GM23338 (cell line): ENCODE data around the gene FAM234A. TPM values are rescaled to one million over a fixed set of nuclear protein-coding genes. Genes with fewer than 3 reads are reported as not detected.

ENCODE experiments used
- ATAC-seq: fragments of 200-7000 bp; cut with Tn5 transposase; 3 replicates; pipeline ENCODE4 v1.9.1; 2020
- DNase-seq: peaks from one replicate; pipeline ENCODE4 v3.0.0-alpha.2; 2015; ENCODE audit warnings: low spot score
- H2AFZ ChIP-seq: fragments of 200-600 bp; sonication (generic); 2 replicates; pipeline ENCODE4 v1.8.0; 2016; ENCODE audit warnings: antibody characterized with exemption, mild to moderate bottlenecking, moderate library complexity
- H3F3A ChIP-seq: fragments of 200-600 bp; sonication (generic); replicated peaks from 2 replicates; pipeline ENCODE4 v1.8.0; 2017; ENCODE audit warnings: antibody characterized with exemption, mixed run types, low read depth
- H3K27ac ChIP-seq: fragments of 200-600 bp; sonication (generic); 2 replicates; pipeline ENCODE4 v1.6.1; 2016; ENCODE audit warnings: low read depth
- H3K27me3 ChIP-seq: fragments of 200-600 bp; sonication (generic); 2 replicates; pipeline ENCODE4 v1.8.0; 2016; ENCODE audit warnings: mild to moderate bottlenecking, mixed run types, moderate library complexity; ENCODE audit not compliant: insufficient read depth
- H3K36me3 ChIP-seq: fragments of 200-600 bp; sonication (generic); 2 replicates; pipeline ENCODE4 v1.8.0; 2016; ENCODE audit warnings: mild to moderate bottlenecking; ENCODE audit not compliant: insufficient read depth
- H3K4me1 ChIP-seq: fragments of 200-600 bp; sonication (generic); 2 replicates; pipeline ENCODE4 v1.8.0; 2016; ENCODE audit warnings: mild to moderate bottlenecking, moderate library complexity; ENCODE audit not compliant: insufficient read depth
- H3K4me2 ChIP-seq: fragments of 200-600 bp; sonication (generic); 2 replicates; pipeline ENCODE4 v1.7.1; 2017; ENCODE audit warnings: mixed run types
- H3K4me3 ChIP-seq: fragments of 200-600 bp; sonication (generic); 2 replicates; pipeline ENCODE4 v1.6.1; 2016; ENCODE audit warnings: mixed run types
- H3K79me2 ChIP-seq: fragments of 200-600 bp; sonication (generic); replicated peaks from 2 replicates; pipeline ENCODE4 v1.8.0; 2017; ENCODE audit warnings: mild to moderate bottlenecking; ENCODE audit not compliant: insufficient read depth
- H3K9me2 ChIP-seq: fragments of 200-600 bp; sonication (generic); 2 replicates; pipeline ENCODE4 v1.8.0; 2017; ENCODE audit not compliant: insufficient read depth
- H4K20me1 ChIP-seq: fragments of 200-600 bp; sonication (generic); replicated peaks from 2 replicates; pipeline ENCODE4 v1.8.0; 2017; ENCODE audit warnings: mild to moderate bottlenecking; ENCODE audit not compliant: insufficient read depth
- H3K27ac Mint-ChIP-seq: 2 replicates; pipeline ENCODE4 v1.8.0; 2020; ENCODE audit warnings: inconsistent platforms, mild to moderate bottlenecking, moderate library complexity, mixed read lengths
- H3K27me3 Mint-ChIP-seq: 3 replicates; pipeline ENCODE4 v1.8.0; 2022; ENCODE audit warnings: low read depth, mild to moderate bottlenecking, moderate library complexity, mixed read lengths, inconsistent platforms; ENCODE audit not compliant: insufficient read depth, poor library complexity
- H3K36me3 Mint-ChIP-seq: 3 replicates; pipeline ENCODE4 v1.8.0; 2021; ENCODE audit warnings: low read depth, mild to moderate bottlenecking, inconsistent platforms, moderate library complexity, mixed read lengths
- H3K4me1 Mint-ChIP-seq: 3 replicates; pipeline ENCODE4 v1.8.0; 2020; ENCODE audit warnings: mild to moderate bottlenecking, inconsistent platforms, mixed read lengths
- H3K4me3 Mint-ChIP-seq: 3 replicates; pipeline ENCODE4 v1.8.0; 2021; ENCODE audit warnings: moderate library complexity, mild to moderate bottlenecking, inconsistent platforms, mixed read lengths
- H3K9me3 Mint-ChIP-seq: 3 replicates; pipeline ENCODE4 v1.8.0; 2020; ENCODE audit warnings: moderate library complexity, mild to moderate bottlenecking, inconsistent platforms, mixed read lengths
- CREB1 ChIP-seq: fragments of 250-450 bp; sonication (Bioruptor Pico); IDR thresholded peaks from 2 replicates; pipeline ENCODE4 v1.5.0; 2020; ENCODE audit warnings: low read depth, mild to moderate bottlenecking, moderate library complexity
- EZH2 ChIP-seq: fragments of 200-600 bp; sonication (generic); IDR thresholded peaks from one replicate; pipeline ENCODE4 v1.8.0; 2017; ENCODE audit warnings: antibody characterized with exemption, mild to moderate bottlenecking, low read depth; ENCODE audit not compliant: unreplicated experiment
- EZH2phosphoT487 ChIP-seq: fragments of 200-600 bp; sonication (generic); IDR thresholded peaks from one replicate; pipeline ENCODE4 v1.8.1; 2018; ENCODE audit warnings: antibody characterized with exemption; ENCODE audit not compliant: unreplicated experiment
- JUNB ChIP-seq: IDR thresholded peaks from one replicate; pipeline ENCODE4 v1.6.1; 2016; ENCODE audit warnings: antibody characterized with exemption; ENCODE audit not compliant: unreplicated experiment
- NANOG ChIP-seq: IDR thresholded peaks from 2 replicates; pipeline ENCODE4 v1.6.1; 2016; ENCODE audit warnings: antibody characterized with exemption, borderline replicate concordance
- POLR2AphosphoS5 ChIP-seq: IDR thresholded peaks from 2 replicates; pipeline ENCODE4 v1.6.1; 2016; ENCODE audit warnings: antibody characterized with exemption, low read depth
- REST ChIP-seq: IDR thresholded peaks from one replicate; pipeline ENCODE4 v1.6.1; 2018; ENCODE audit warnings: antibody characterized with exemption; ENCODE audit not compliant: unreplicated experiment
- STAT1 ChIP-seq: IDR thresholded peaks from one replicate; pipeline ENCODE4 v1.6.1; 2016; ENCODE audit warnings: antibody characterized with exemption; ENCODE audit not compliant: unreplicated experiment
- ZNF114 ChIP-seq: fragments of 250-450 bp; sonication (Bioruptor Pico); IDR thresholded peaks from 2 replicates; pipeline ENCODE4 v1.5.0; 2020; ENCODE audit warnings: mild to moderate bottlenecking, moderate library complexity
- ZNF331 ChIP-seq: fragments of 250-450 bp; sonication (Bioruptor Pico); IDR thresholded peaks from 2 replicates; pipeline ENCODE4 v1.5.0; 2020; ENCODE audit warnings: low read depth, mild to moderate bottlenecking, moderate library complexity
- ZNF462 ChIP-seq: fragments of 250-450 bp; sonication (Bioruptor Pico); IDR thresholded peaks from 2 replicates; pipeline ENCODE4 v1.5.0; 2020; ENCODE audit warnings: mild to moderate bottlenecking, moderate library complexity
- polyA plus RNA-seq: library from polyadenylated mRNA; unstranded; fragments of >200 nt; fragmentation: Nextera tagmentation; extraction: Ambion mirVana; gene quantifications from 2 replicates; pipeline ENCODE4 v1.2.1, GENCODE V29; 2016
- total RNA-seq: library from RNA; depleted of rRNA; stranded (reverse); fragments of >200 nt; shearing (Covaris generic); gene quantifications from 2 replicates; pipeline ENCODE4 v1.2.3, GENCODE V29; 2014

Gene FAM234A
- total and polyA plus RNA-seq, 2 experiments from 2014 or later: 41.9 to 128 TPM

- Mint-ChIP-seq H3K4me3 (no peak overlapping the region), H3K9me3 (no peaks in the 10 kb centered on the region), H3K36me3 (no peaks in the 10 kb centered on the region), H3K27ac (no peak overlapping the region), H3K4me1 (no peaks in the 10 kb centered on the region), H3K27me3 (peaks cover 11% of the 10 kb centered on the region)
- no peak overlapping the region for H3K4me2 ChIP-seq
- no peaks in the 10 kb centered on the region for H3K27me3 ChIP-seq
- peaks cover 44% of the 10 kb centered on the region for H3K79me2 ChIP-seq
- TF ChIP-seq POLR2AphosphoS5 (no peak), EZH2phosphoT487 (no peak), ZNF114 (CRISPR knock-in tag) (no peak), EZH2 (no peak), JUNB (no peak), ZNF331 (CRISPR knock-in tag) (no peak), CREB1 (CRISPR knock-in tag) (no peak), STAT1 (no peak), REST (no peak), NANOG (no peak), ZNF462 (CRISPR knock-in tag) (no peak)
- peaks cover 6% of the 10 kb centered on the region for H4K20me1 ChIP-seq
- H3F3A ChIP-seq: 0 out of 2 replicates have a peak, but pooled peaks cover 8% of the 10 kb centered on the region
- no peaks in the 10 kb centered on the region for H3K4me1 ChIP-seq
- H3K27ac ChIP-seq: peak overlapping the region; percentile 76; the same call in 1 of the 2 replicates
- H3K4me3 ChIP-seq: no peak overlapping the region
- H3K9me2 ChIP-seq: no peaks in the 10 kb centered on the region
- H3K36me3 ChIP-seq: no peaks in the 10 kb centered on the region
- no peak for ATAC-seq
- DNase-seq: no peak
- no peak overlapping the region for H2AFZ ChIP-seq
Measured at GRCh38 chr16:243348-243747, 8.7 kb downstream of the FAM234A start.
